Keratinocyte (primary cell): ENCODE measurements around the gene SLC35B2.

Experiments used
- CTCF ChIP-seq, 3 experiments: IDR thresholded peaks in 1 of 3; conservative IDR thresholded peaks in 1 of 3; optimal IDR thresholded peaks in 1 of 3; 2 replicates in 2 of 3; 3 replicates in 1 of 3; pipeline versions ENCODE3 to v1.5.1; 2011; ENCODE audit warnings: low read length in 3 of 3, mild to moderate bottlenecking in 3 of 3, moderate library complexity in 2 of 3, control low read depth in 1 of 3, inconsistent platforms in 1 of 3; ENCODE audit not compliant: insufficient read depth in 2 of 3; ENCODE audit errors: extremely low read depth in 1 of 3
- EZH2 ChIP-seq: IDR thresholded peaks from one replicate; pipeline ENCODE4 v1.6.1; 2012; ENCODE audit warnings: inconsistent platforms, mild to moderate bottlenecking, low read length, moderate library complexity

GRCh38 chr6:44284121-44284520 is 26.8 kb upstream of the SLC35B2 start:
- no peak for TF ChIP-seq CTCF (optimal IDR thresholded peaks at IDR 0.05 in 1 of 3, IDR thresholded peaks at IDR 0.05 in 1 of 3, conservative IDR thresholded peaks at IDR 0.05 in 1 of 3; ENCODE audit: extremely low read depth in 1 of 3, insufficient read depth in 2 of 3, low read length in 3 of 3)
- TF ChIP-seq EZH2, result no peak
